ENCODE measurements around the gene PTMA.

DNA sequence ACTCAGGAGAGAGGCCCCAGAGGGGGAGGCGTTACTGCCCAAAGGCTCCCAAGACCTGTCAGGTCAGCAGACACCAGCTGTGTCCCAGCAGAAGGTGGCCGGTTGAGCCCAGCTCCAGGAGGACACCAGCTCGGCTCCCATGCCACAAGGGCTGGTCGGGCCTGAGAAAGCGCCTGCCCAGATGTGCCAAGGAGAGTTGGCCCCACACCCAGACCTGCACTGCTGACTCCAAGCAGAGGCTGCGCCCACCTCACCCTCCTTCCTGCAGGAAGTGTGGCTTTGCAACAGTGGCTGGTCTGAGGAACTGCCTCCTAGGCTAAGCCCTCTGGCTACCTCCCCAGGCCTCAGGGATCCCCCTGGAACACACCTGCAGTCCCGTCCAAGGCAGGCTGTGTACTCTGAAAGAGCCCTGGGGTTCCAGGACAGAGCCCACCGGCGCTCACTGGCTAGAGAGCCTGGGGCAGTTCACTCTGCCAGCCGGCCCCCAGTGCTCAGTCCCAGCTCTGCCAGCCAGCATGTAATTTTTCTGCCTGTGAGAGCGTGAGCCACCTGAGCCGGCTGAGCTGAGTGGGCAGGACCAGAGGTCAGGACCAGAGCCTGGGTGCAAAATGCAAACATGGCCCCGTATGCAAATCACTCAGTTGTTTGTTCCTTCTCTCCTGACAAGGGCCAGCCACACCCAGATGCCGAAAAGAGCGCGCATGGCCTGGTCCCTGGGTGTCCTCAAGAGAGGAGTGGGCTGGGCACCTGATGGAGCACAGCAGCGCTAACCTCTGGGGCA is 36.9 kb upstream of the PTMA start:
- TF ChIP-seq, protein P1, sequence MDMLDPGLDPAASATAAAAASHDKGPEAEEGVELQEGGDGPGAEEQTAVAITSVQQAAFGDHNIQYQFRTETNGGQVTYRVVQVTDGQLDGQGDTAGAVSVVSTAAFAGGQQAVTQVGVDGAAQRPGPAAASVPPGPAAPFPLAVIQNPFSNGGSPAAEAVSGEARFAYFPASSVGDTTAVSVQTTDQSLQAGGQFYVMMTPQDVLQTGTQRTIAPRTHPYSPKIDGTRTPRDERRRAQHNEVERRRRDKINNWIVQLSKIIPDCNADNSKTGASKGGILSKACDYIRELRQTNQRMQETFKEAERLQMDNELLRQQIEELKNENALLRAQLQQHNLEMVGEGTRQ (CRISPR knock-in tag; IDR thresholded peaks at IDR 0.05) = no peak
- TF ChIP-seq, protein P2, sequence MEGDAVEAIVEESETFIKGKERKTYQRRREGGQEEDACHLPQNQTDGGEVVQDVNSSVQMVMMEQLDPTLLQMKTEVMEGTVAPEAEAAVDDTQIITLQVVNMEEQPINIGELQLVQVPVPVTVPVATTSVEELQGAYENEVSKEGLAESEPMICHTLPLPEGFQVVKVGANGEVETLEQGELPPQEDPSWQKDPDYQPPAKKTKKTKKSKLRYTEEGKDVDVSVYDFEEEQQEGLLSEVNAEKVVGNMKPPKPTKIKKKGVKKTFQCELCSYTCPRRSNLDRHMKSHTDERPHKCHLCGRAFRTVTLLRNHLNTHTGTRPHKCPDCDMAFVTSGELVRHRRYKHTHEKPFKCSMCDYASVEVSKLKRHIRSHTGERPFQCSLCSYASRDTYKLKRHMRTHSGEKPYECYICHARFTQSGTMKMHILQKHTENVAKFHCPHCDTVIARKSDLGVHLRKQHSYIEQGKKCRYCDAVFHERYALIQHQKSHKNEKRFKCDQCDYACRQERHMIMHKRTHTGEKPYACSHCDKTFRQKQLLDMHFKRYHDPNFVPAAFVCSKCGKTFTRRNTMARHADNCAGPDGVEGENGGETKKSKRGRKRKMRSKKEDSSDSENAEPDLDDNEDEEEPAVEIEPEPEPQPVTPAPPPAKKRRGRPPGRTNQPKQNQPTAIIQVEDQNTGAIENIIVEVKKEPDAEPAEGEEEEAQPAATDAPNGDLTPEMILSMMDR (IDR thresholded peaks at IDR 0.05) = no peak
- TF ChIP-seq CREB1 (CRISPR knock-in tag; IDR thresholded peaks at IDR 0.05) (no peak), CBFB (CRISPR knock-in tag; IDR thresholded peaks at IDR 0.05; ENCODE audit: low read depth) (no peak)

Data from WTC11 (cell line).